GM12878 (cell line): ENCODE data around the gene ATF2. TPM values are rescaled to one million over a fixed set of nuclear protein-coding genes. Genes with fewer than 3 reads are reported as not detected.

Experiments
- ATF2 ChIP-seq: IDR thresholded peaks from 2 replicates; pipeline ENCODE4 v1.6.1; 2012; ENCODE audit warnings: low read length, inconsistent platforms
- ATF7 ChIP-seq: fragments of 450-650 bp; IDR thresholded peaks from 2 replicates; pipeline ENCODE4 v1.6.1; 2016; ENCODE audit warnings: low read depth, mild to moderate bottlenecking
- E4F1 ChIP-seq: fragments of 450-650 bp; IDR thresholded peaks from 2 replicates; pipeline ENCODE4 v1.6.1; 2018; ENCODE audit warnings: borderline replicate concordance, mild to moderate bottlenecking; ENCODE audit not compliant: partially characterized antibody
- EP300 ChIP-seq, 2 experiments: fragments of 150-350 bp in 1 of 2; IDR thresholded peaks; 2 replicates each; pipeline ENCODE4 v1.6.1; 2011 to 2012; ENCODE audit warnings: low read depth in 2 of 2, low read length in 2 of 2, borderline replicate concordance in 1 of 2, improper control_type of control experiment in 1 of 2, inconsistent platforms in 1 of 2; ENCODE audit not compliant: control insufficient read depth in 1 of 2
- EZH2 ChIP-seq: IDR thresholded peaks from 2 replicates; pipeline ENCODE4 v1.6.1; 2012; ENCODE audit warnings: low read depth, mild to moderate bottlenecking, control low read depth, inconsistent platforms, low read length, borderline replicate concordance; ENCODE audit not compliant: control insufficient read depth
- HSF1 ChIP-seq: fragments of 150-350 bp; IDR thresholded peaks from 2 replicates; pipeline ENCODE4 v1.6.1; 2014; ENCODE audit warnings: mild to moderate bottlenecking, low read depth, low read length
- IKZF2 ChIP-seq, 2 experiments: fragments of 450-650 bp; IDR thresholded peaks; 2 replicates each; pipeline ENCODE4 v1.6.1; 2017; ENCODE audit warnings: mild to moderate bottlenecking in 2 of 2, moderate library complexity in 2 of 2
- MEF2B ChIP-seq: fragments of 450-650 bp; IDR thresholded peaks from 2 replicates; pipeline ENCODE4 v1.6.1; 2018; ENCODE audit warnings: mild to moderate bottlenecking, moderate library complexity; ENCODE audit not compliant: partially characterized antibody, poor library complexity, severe bottlenecking
- NR2F1 ChIP-seq: fragments of 450-650 bp; conservative IDR thresholded peaks from 2 replicates; pipeline ENCODE4 v1.6.1; 2017; ENCODE audit warnings: mild to moderate bottlenecking
- POLR2AphosphoS5 ChIP-seq: IDR thresholded peaks from 2 replicates; pipeline ENCODE4 v1.6.1; 2011; ENCODE audit warnings: mild to moderate bottlenecking, low read length, inconsistent platforms
- POU2F2 ChIP-seq: IDR thresholded peaks from 3 replicates; pipeline ENCODE4 v1.6.1; 2011; ENCODE audit warnings: low read depth, mild to moderate bottlenecking, low read length, borderline replicate concordance
- RELB ChIP-seq: fragments of 450-650 bp; IDR thresholded peaks from 2 replicates; pipeline ENCODE4 v1.6.1; 2017; ENCODE audit warnings: low read depth, mild to moderate bottlenecking, moderate library complexity
- SKIL ChIP-seq: fragments of 450-650 bp; IDR thresholded peaks from 2 replicates; pipeline ENCODE4 v1.6.1; 2017; ENCODE audit warnings: mild to moderate bottlenecking, low read depth, inconsistent platforms; ENCODE audit not compliant: poor library complexity, severe bottlenecking
- ZBTB33 ChIP-seq: fragments of 450-650 bp; IDR thresholded peaks from 2 replicates; pipeline ENCODE4 v1.6.1; 2017; ENCODE audit warnings: mild to moderate bottlenecking
- ZNF274 ChIP-seq: IDR thresholded peaks from one replicate; pipeline ENCODE4 v1.8.0; 2011; ENCODE audit not compliant: insufficient read length, insufficient read depth
- polyA plus RNA-seq, 11 experiments: library from polyadenylated mRNA; depleted of rRNA in 4 of 11; unstranded in 6 of 11; stranded (reverse) in 5 of 11; fragments of >200 nt; fragmentation: Nextera tagmentation in 4 of 11; fragmentation: Illumina TruSeq in 1 of 11; extraction: Ambion mirVana in 4 of 11; extraction: Trizol in 1 of 11; gene quantifications; 1 replicate in 1 of 11; 2 replicates in 10 of 11; pipeline versions ENCODE4 v1.2.1 to v1.2.3, GENCODE V29; 2011 to 2016; ENCODE audit warnings: inconsistent platforms in 2 of 11, missing spikeins in 2 of 11, low read depth in 1 of 11
- total RNA-seq, 4 experiments: library from RNA; depleted of rRNA in 3 of 4; stranded (reverse); fragments of >200 nt in 3 of 4; fragmentation: Illumina TruSeq in 1 of 4; extraction: Trizol in 1 of 4; gene quantifications; 2 replicates each; pipeline versions ENCODE4 v1.2.1 to v1.2.3, GENCODE V29; 2013 to 2021

Gene ATF2
- total and polyA plus RNA-seq, 10 of the 15 experiments (the other 5 are each of a cell fraction or from before 2014, with no cell fraction given), result 10.3 to 78.0 (median 36.0) TPM

GRCh38 chr2:175181104-175181876 is 13.3 kb upstream of the ATF2 start, which contains the start of gene ATP5MC3 (continued):
- TF ChIP-seq SKIL, result no peak
- peak; percentile 34; the same call in 1 of the 2 replicates for TF ChIP-seq HSF1
- TF ChIP-seq ZBTB33, result peak; percentile 22; the same call in 1 of the 2 replicates
- peak; percentile 94 for TF ChIP-seq POLR2AphosphoS5
- peak; percentile 31 to 60; a peak in 2 of 4 replicates for TF ChIP-seq IKZF2 (IDR thresholded peaks at IDR 0.05)
- peak; percentile 35 for TF ChIP-seq E4F1
- peak; percentile 68; the same call in 1 of the 2 replicates for TF ChIP-seq ATF7
- TF ChIP-seq NR2F1, result peak; percentile 99
- peak; percentile 21; the same call in 1 of the 2 replicates for TF ChIP-seq ATF2
- peak; percentile 80; the same call in 1 of the 3 replicates for TF ChIP-seq POU2F2
- no peak for TF ChIP-seq EP300 (IDR thresholded peaks at IDR 0.05; ENCODE audit: borderline replicate concordance in 1 of 2, control insufficient read depth in 1 of 2, low read depth in 2 of 2, low read length in 2 of 2)
- peak; percentile 61 for TF ChIP-seq RELB
- TF ChIP-seq MEF2B, result peak; percentile 2
- TF ChIP-seq ZNF274, result no peak
- no peak for TF ChIP-seq EZH2
